Liver (tissue), 9 donors: Measurements from ENCODE around the gene SIL1. TPM values are rescaled to one million over a fixed set of nuclear protein-coding genes. Genes with fewer than 3 reads are reported as not detected.
"Not testable (repeated sequence)": the region's sequence is repeated elsewhere in the genome, so short reads cannot be mapped to it uniquely, and the experiment has no call there.

Source experiments
- DNase-seq: peaks from one replicate; pipeline ENCODE4 v3.0.0-alpha.2; 2017; ENCODE audit warnings: low spot score
- H3K27ac ChIP-seq, 2 donors: one replicate each; pipeline ENCODE4 v1.7.0; 2013; ENCODE audit warnings: inconsistent platforms in 2 of 2, low read length in 2 of 2, control low read depth in 1 of 2, low read depth in 1 of 2, mild to moderate bottlenecking in 1 of 2
- H3K27me3 ChIP-seq, 4 donors: one replicate each; pipeline versions ENCODE4 v1.6.1 to v1.7.0; 2013; ENCODE audit warnings: low read length in 3 of 4, inconsistent platforms in 1 of 4, mild to moderate bottlenecking in 1 of 4, moderate library complexity in 1 of 4; ENCODE audit not compliant: control insufficient read depth in 4 of 4, insufficient read depth in 4 of 4
- H3K36me3 ChIP-seq, 4 donors: one replicate each; pipeline versions ENCODE4 v1.6.1 to v1.7.0; 2013; ENCODE audit warnings: low read length in 3 of 4, mild to moderate bottlenecking in 3 of 4, low read depth in 1 of 4, moderate library complexity in 1 of 4; ENCODE audit not compliant: control insufficient read depth in 4 of 4, insufficient read depth in 3 of 4
- H3K4me1 ChIP-seq, 4 donors: one replicate each; pipeline versions ENCODE4 v1.6.1 to v1.7.0; 2013; ENCODE audit warnings: low read length in 3 of 4, mild to moderate bottlenecking in 3 of 4, moderate library complexity in 1 of 4; ENCODE audit not compliant: control insufficient read depth in 4 of 4, insufficient read depth in 4 of 4
- H3K4me3 ChIP-seq, 3 donors: one replicate each; pipeline versions ENCODE4 v1.6.1 to v1.7.0; 2013; ENCODE audit warnings: low read length in 3 of 3, control low read depth in 1 of 3, low read depth in 1 of 3, mild to moderate bottlenecking in 1 of 3
- H3K9ac ChIP-seq, 2 donors: one replicate each; pipeline ENCODE4 v1.7.0; 2013; ENCODE audit warnings: low read length in 2 of 2, mild to moderate bottlenecking in 2 of 2, moderate library complexity in 2 of 2, control low read depth in 1 of 2, low read depth in 1 of 2
- H3K9me3 ChIP-seq, 4 donors: one replicate each; pipeline versions ENCODE4 v1.6.1 to v1.7.0; 2013; ENCODE audit warnings: low read length in 3 of 4; ENCODE audit not compliant: control insufficient read depth in 4 of 4
- ATF3 ChIP-seq: IDR thresholded peaks from 2 replicates; pipeline ENCODE4 v1.6.1; 2016; ENCODE audit warnings: antibody characterized with exemption
- EGR1 ChIP-seq, 2 donors: IDR thresholded peaks; 2 replicates each; pipeline ENCODE4 v1.6.1; 2016 to 2018; ENCODE audit warnings: antibody characterized with exemption in 2 of 2, low read depth in 2 of 2
- FOXA1 ChIP-seq: IDR thresholded peaks from 2 replicates; pipeline ENCODE4 v1.6.1; 2016; ENCODE audit warnings: antibody characterized with exemption
- FOXA2 ChIP-seq: IDR thresholded peaks from 2 replicates; pipeline ENCODE4 v1.6.1; 2016; ENCODE audit warnings: antibody characterized with exemption
- GABPA ChIP-seq, 2 donors: IDR thresholded peaks in 1 of 2; conservative IDR thresholded peaks in 1 of 2; 2 replicates each; pipeline ENCODE4 v1.6.1; 2016; ENCODE audit warnings: antibody characterized with exemption in 2 of 2, mild to moderate bottlenecking in 1 of 2, moderate library complexity in 1 of 2
- HNF4A ChIP-seq, 2 donors: conservative IDR thresholded peaks; 2 replicates each; pipeline ENCODE4 v1.6.1; 2016; ENCODE audit warnings: antibody characterized with exemption in 2 of 2, mild to moderate bottlenecking in 2 of 2
- HNF4G ChIP-seq: IDR thresholded peaks from 2 replicates; pipeline ENCODE4 v1.6.1; 2016; ENCODE audit warnings: antibody characterized with exemption
- JUND ChIP-seq, 2 donors: IDR thresholded peaks; 2 replicates each; pipeline ENCODE4 v1.6.1; 2016; ENCODE audit warnings: antibody characterized with exemption in 2 of 2
- MAX ChIP-seq: IDR thresholded peaks from 2 replicates; pipeline ENCODE4 v1.6.1; 2016; ENCODE audit warnings: antibody characterized with exemption
- NR2F2 ChIP-seq: IDR thresholded peaks from 2 replicates; pipeline ENCODE4 v1.6.1; 2016; ENCODE audit warnings: antibody characterized with exemption
- RXRA ChIP-seq, 2 donors: IDR thresholded peaks; 2 replicates each; pipeline ENCODE4 v1.6.1; 2017 to 2018; ENCODE audit warnings: antibody characterized with exemption in 2 of 2, mild to moderate bottlenecking in 1 of 2
- SP1 ChIP-seq: IDR thresholded peaks from 2 replicates; pipeline ENCODE4 v1.6.1; 2018; ENCODE audit warnings: antibody characterized with exemption, mild to moderate bottlenecking
- TAF1 ChIP-seq: conservative IDR thresholded peaks from 2 replicates; pipeline ENCODE4 v1.6.1; 2016; ENCODE audit warnings: antibody characterized with exemption, mild to moderate bottlenecking
- ZBTB33 ChIP-seq: IDR thresholded peaks from 2 replicates; pipeline ENCODE4 v1.6.1; 2016; ENCODE audit warnings: antibody characterized with exemption
- WGBS: extraction: QIAGEN DNeasy Blood & Tissue Kit; methylation state at CpG from one replicate; pipeline ENCODE4 v1.1.7; 2013; 5-methylcytosine and 5-hydroxymethylcytosine counted together
- polyA plus RNA-seq, 2 donors: library from polyadenylated mRNA; stranded (reverse) in 1 of 2; unstranded in 1 of 2; fragments of 200-250 nt in 1 of 2; fragments of >200 nt in 1 of 2; fragmentation: Nextera tagmentation in 1 of 2; extraction: Ambion mirVana in 1 of 2; gene quantifications; one replicate each; pipeline versions ENCODE4 v1.2.1 to v1.2.3, GENCODE V29; 2013 to 2015
- total RNA-seq, 2 donors: library from RNA; depleted of rRNA; stranded (reverse); fragments of >200 nt; gene quantifications; one replicate each; pipeline ENCODE4 v1.2.3, GENCODE V29; 2014
- donor health status: healthy.
- donor health status: healthy.
- donor health status: healthy.
- donor health status: healthy.
- donor health status: healthy.

Gene SIL1
- total and polyA plus RNA-seq, 4 donors = 38.1 to 95.1 (median 76.2) TPM

GRCh38 chr5:139058121-139058520 is 140.0 kb downstream of the SIL1 start:
- no peak overlapping the region for H3K4me3 ChIP-seq
- no peak overlapping the region for H3K9ac ChIP-seq
- H3K4me1 ChIP-seq = peaks cover 2 to 14% (median 9%) of the 10 kb centered on the region in 4 donors
- DNase-seq = no peak
- H3K27ac ChIP-seq = no peak overlapping the region
- no peaks in the 10 kb centered on the region for H3K9me3 ChIP-seq
- H3K27me3 ChIP-seq = no peaks in the 10 kb centered on the region
- no peak for TF ChIP-seq GABPA (IDR thresholded peaks at IDR 0.05 in 1 of 2, conservative IDR thresholded peaks at IDR 0.05 in 1 of 2)
- no peak for TF ChIP-seq ZBTB33
- no peak for TF ChIP-seq ATF3
- H3K36me3 ChIP-seq = no peaks in the 10 kb centered on the region
- WGBS = 87% methylated on average over 2 of the region's 2 CpGs

GRCh38 chr5:139057045-139057939 is 140.9 kb downstream of the SIL1 start:
- not testable (repeated sequence) for H3K36me3 ChIP-seq, DNase-seq, H3K9ac ChIP-seq, H3K9me3 ChIP-seq, H3K4me3 ChIP-seq, H3K27me3 ChIP-seq, H3K27ac ChIP-seq
- WGBS = 84% methylated on average over 5 of the region's 7 CpGs
- peaks cover 2 to 14% (median 9%) of the 10 kb centered on the region in 4 donors for H3K4me1 ChIP-seq

- TF ChIP-seq GABPA (IDR thresholded peaks at IDR 0.05 in 1 of 2, conservative IDR thresholded peaks at IDR 0.05 in 1 of 2) (no peak), TAF1 (no peak), FOXA2 (no peak), EGR1 (IDR thresholded peaks at IDR 0.05; ENCODE audit: low read depth in 2 of 2) (no peak), RXRA (IDR thresholded peaks at IDR 0.05) (no peak), SP1 (no peak), FOXA1 (no peak), MAX (no peak), NR2F2 (no peak), HNF4A (conservative IDR thresholded peaks at IDR 0.05) (no peak), HNF4G (no peak), JUND (IDR thresholded peaks at IDR 0.05) (no peak)
- H3K27ac ChIP-seq = no peak overlapping the region
- H3K4me1 ChIP-seq = peaks cover 0 to 6% (median 2%) of the 10 kb centered on the region in 4 donors
- peaks cover 0 to 4% (median 3%) of the 10 kb centered on the region in 4 donors for H3K36me3 ChIP-seq
- no peak overlapping the region for H3K4me3 ChIP-seq
- no peak for DNase-seq
- H3K27me3 ChIP-seq = no peaks in the 10 kb centered on the region
- H3K9ac ChIP-seq = no peak overlapping the region
- no peaks in the 10 kb centered on the region for H3K9me3 ChIP-seq
Observed at GRCh38 chr5:139052975-139053374, 145.2 kb downstream of the SIL1 start.
